Stimulated activated CD8-positive, alpha-beta memory T cell treated with anti-CD3 and anti-CD28 coated beads, Interleukin-12 subunit alpha, Interleukin-12 subunit beta, amount 100 ng/mL, for 4 hours (primary cell): ENCODE measurements around the gene KIF24.
"Not testable (repeated sequence)": the region's sequence is repeated elsewhere in the genome, so short reads cannot be mapped to it uniquely, and the experiment has no call there.

ENCODE experiments used
- DNase-seq: peaks from one replicate; pipeline ENCODE4 v3.0.0-alpha.2; 2020; ENCODE audit warnings: low read depth

KIF24 gene

GRCh38 chr9:34322899-34323591 is 6.0 kb downstream of the KIF24 start:
- no peak for DNase-seq

GRCh38 chr9:34321451-34321850 is 7.6 kb downstream of the KIF24 start:
- no peak for DNase-seq

GRCh38 chr9:34318163-34318790 is 10.8 kb downstream of the KIF24 start:
- DNase-seq, result no peak

GRCh38 chr9:34317436-34317835 is 11.6 kb downstream of the KIF24 start:
- no peak for DNase-seq

- DNase-seq, result no peak
Measured at GRCh38 chr9:34311499-34312185, 17.4 kb downstream of the KIF24 start.

GRCh38 chr9:34310215-34310614 is 18.9 kb downstream of the KIF24 start:
- DNase-seq, result no peak

GRCh38 chr9:34308316-34308715 is 20.8 kb downstream of the KIF24 start:
- not testable (repeated sequence) for DNase-seq

GRCh38 chr9:34301064-34301463 is 28.0 kb downstream of the KIF24 start:
- DNase-seq, result not testable (repeated sequence)

- DNase-seq, result no peak
Measured at GRCh38 chr9:34292552-34292951, 36.5 kb downstream of the KIF24 start.

- no peak for DNase-seq
Measured at GRCh38 chr9:34291423-34291822, 37.6 kb downstream of the KIF24 start.

- DNase-seq, result no peak
Measured at GRCh38 chr9:34291023-34291422, 38.0 kb downstream of the KIF24 start.

GRCh38 chr9:34289159-34289558 is 39.9 kb downstream of the KIF24 start:
- DNase-seq, result no peak

- no peak for DNase-seq
Measured at GRCh38 chr9:34282096-34282495, 47.0 kb downstream of the KIF24 start.

- no peak for DNase-seq
Measured at GRCh38 chr9:34279411-34279810, 49.7 kb downstream of the KIF24 start.
